ENCODE measurements around the gene RACK1.

RACK1 gene

DNA sequence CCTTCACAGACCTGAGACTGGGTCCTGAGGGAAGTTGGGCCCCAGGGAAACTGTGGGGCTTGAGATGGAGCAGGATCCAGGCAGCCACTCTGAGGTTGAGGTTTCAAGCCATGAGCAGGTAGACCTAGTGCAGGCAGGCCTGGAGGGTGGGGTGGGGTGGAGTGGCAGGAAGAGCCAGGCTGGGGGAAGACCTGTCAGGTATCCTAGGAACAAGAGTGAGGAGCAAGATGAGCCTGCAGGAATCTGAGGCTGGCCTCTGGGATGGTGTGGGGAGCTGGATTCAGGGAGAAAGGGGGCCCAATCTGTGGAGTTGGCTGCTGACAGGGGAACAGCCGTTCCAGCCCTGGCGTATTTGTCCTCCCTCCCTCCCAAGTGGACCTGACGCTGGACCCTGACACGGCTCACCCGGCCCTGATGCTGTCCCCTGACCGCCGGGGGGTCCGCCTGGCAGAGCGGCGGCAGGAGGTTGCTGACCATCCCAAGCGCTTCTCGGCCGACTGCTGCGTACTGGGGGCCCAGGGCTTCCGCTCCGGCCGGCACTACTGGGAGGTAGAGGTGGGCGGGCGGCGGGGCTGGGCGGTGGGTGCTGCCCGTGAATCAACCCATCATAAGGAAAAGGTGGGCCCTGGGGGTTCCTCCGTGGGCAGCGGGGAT is 9.8 kb downstream of the RACK1 start:
- Histone ChIP-seq H3K4me2 (ENCODE audit: low read depth, low read length) (no peak overlapping the region), H3K27me3 (replicated peaks; ENCODE audit: insufficient read depth, low read length) (no peaks in the 10 kb centered on the region), H3K79me2 (ENCODE audit: low read length) (peaks cover 16% of the 10 kb centered on the region), H3K9ac (ENCODE audit: low read length) (no peak overlapping the region), H3K9me3 (replicated peaks; ENCODE audit: insufficient read depth, low read length) (no peaks in the 10 kb centered on the region), H3K27ac (ENCODE audit: low read length) (no peak overlapping the region), H2AFZ (ENCODE audit: low read length) (no peak overlapping the region), H3K36me3 (replicated peaks; ENCODE audit: insufficient read depth, low read length) (peaks cover 23% of the 10 kb centered on the region), H3F3A (ENCODE audit: insufficient read depth, low read length) (peaks cover 45% of the 10 kb centered on the region), H4K20me1 (ENCODE audit: insufficient read depth, low read length) (peaks cover 14% of the 10 kb centered on the region; the same call in 1 of the 2 replicates), H3K4me1 (ENCODE audit: low read length) (0 out of 2 replicates have a peak, but pooled peaks cover 5% of the 10 kb centered on the region), H3K9me2 (replicated peaks; ENCODE audit: insufficient read depth, low read length) (no peaks in the 10 kb centered on the region), H3K4me3 (ENCODE audit: low read length) (no peak overlapping the region)
- no peak for DNase-seq
- TF ChIP-seq EZH2phosphoT487 (IDR thresholded peaks at IDR 0.05; ENCODE audit: low read length) (no peak), EZH2 (optimal IDR thresholded peaks at IDR 0.05; ENCODE audit: low read depth, low read length) (no peak)
- TF ChIP-seq, protein P1, sequence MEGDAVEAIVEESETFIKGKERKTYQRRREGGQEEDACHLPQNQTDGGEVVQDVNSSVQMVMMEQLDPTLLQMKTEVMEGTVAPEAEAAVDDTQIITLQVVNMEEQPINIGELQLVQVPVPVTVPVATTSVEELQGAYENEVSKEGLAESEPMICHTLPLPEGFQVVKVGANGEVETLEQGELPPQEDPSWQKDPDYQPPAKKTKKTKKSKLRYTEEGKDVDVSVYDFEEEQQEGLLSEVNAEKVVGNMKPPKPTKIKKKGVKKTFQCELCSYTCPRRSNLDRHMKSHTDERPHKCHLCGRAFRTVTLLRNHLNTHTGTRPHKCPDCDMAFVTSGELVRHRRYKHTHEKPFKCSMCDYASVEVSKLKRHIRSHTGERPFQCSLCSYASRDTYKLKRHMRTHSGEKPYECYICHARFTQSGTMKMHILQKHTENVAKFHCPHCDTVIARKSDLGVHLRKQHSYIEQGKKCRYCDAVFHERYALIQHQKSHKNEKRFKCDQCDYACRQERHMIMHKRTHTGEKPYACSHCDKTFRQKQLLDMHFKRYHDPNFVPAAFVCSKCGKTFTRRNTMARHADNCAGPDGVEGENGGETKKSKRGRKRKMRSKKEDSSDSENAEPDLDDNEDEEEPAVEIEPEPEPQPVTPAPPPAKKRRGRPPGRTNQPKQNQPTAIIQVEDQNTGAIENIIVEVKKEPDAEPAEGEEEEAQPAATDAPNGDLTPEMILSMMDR (IDR thresholded peaks at IDR 0.05; ENCODE audit: low read length), result no peak

DNA sequence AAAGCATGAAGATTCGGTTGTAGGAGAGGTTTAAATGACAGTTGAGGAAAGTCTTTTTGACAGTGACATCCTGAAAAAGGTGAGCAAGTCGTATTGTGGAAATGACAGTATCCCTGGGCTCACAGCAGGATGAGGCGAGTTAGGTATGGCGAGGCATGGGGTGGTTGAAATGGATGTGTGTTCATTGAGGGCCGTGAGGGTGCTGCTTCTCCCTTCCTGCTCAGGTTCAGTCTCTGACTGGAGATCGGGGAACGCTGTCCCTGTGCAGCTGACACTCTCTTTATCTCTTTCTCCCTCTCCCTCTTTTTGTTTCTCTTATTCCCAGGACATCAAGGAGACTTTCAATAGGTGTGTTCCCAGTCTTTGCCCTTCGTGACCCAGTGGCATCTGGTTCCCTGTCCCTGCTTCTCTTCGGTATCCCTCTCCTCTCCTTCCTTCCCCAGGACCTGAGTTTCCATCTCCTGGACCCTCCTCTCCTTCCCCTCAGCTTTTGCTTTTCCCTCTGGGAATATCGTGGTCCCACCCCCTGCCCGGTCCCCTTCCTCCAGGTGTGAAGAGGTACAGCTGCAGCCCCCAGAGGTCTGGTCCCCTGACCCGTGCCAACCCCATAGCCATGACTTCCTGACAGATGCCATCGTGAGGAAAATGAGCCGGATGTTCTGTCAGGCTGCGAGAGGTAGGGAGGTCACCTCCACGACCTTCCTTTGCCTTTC is 10.5 kb downstream of the RACK1 start:
- H3K4me3 ChIP-seq (ENCODE audit: low read length), result no peak overlapping the region
- H3K9me2 ChIP-seq (replicated peaks; ENCODE audit: insufficient read depth, low read length), result no peaks in the 10 kb centered on the region
- peaks cover 11% of the 10 kb centered on the region; the same call in 1 of the 2 replicates for H4K20me1 ChIP-seq (ENCODE audit: insufficient read depth, low read length)
- no peak overlapping the region for H3K27ac ChIP-seq (ENCODE audit: low read length)
- H3K9me3 ChIP-seq (replicated peaks; ENCODE audit: insufficient read depth, low read length), result no peaks in the 10 kb centered on the region
- no peak overlapping the region for H2AFZ ChIP-seq (ENCODE audit: low read length)
- no peak for TF ChIP-seq EZH2 (optimal IDR thresholded peaks at IDR 0.05; ENCODE audit: low read depth, low read length)
- no peak overlapping the region for H3K9ac ChIP-seq (ENCODE audit: low read length)
- peaks cover 9% of the 10 kb centered on the region for H3K79me2 ChIP-seq (ENCODE audit: low read length)
- H3K4me2 ChIP-seq (ENCODE audit: low read depth, low read length), result no peak overlapping the region
- peaks cover 19% of the 10 kb centered on the region; the same call in 1 of the 2 replicates for H3K36me3 ChIP-seq (replicated peaks; ENCODE audit: insufficient read depth, low read length)
- 0 out of 2 replicates have a peak, but pooled peaks cover 5% of the 10 kb centered on the region for H3K4me1 ChIP-seq (ENCODE audit: low read length)
- H3K27me3 ChIP-seq (replicated peaks; ENCODE audit: insufficient read depth, low read length), result no peaks in the 10 kb centered on the region
- DNase-seq, result no peak
- H3F3A ChIP-seq (ENCODE audit: insufficient read depth, low read length), result peaks cover 38% of the 10 kb centered on the region

DNA sequence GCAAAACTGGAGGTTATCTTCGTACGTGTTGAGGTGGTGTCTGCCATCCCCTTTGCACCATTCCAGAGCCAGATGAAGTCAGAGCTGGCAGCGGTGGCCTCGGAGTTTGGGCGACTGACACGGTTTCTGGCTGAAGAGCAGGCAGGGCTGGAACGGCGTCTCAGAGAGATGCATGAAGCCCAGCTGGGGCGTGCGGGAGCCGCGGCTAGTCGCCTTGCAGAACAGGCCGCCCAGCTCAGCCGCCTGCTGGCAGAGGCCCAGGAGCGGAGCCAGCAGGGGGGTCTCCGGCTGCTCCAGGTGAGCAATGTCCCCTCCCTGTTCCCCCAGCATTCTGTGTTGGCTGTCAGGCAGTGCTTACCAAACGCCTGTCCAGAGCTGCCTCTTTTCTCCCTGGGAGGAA is 11.1 kb downstream of the RACK1 start:
- Histone ChIP-seq H3K4me3 (ENCODE audit: low read length) (no peak overlapping the region), H3K36me3 (replicated peaks; ENCODE audit: insufficient read depth, low read length) (peaks cover 14% of the 10 kb centered on the region; the same call in 1 of the 2 replicates), H3K27me3 (replicated peaks; ENCODE audit: insufficient read depth, low read length) (no peaks in the 10 kb centered on the region), H3K9me2 (replicated peaks; ENCODE audit: insufficient read depth, low read length) (no peaks in the 10 kb centered on the region), H3K79me2 (ENCODE audit: low read length) (peaks cover 3% of the 10 kb centered on the region; the same call in 1 of the 2 replicates), H3K4me1 (ENCODE audit: low read length) (0 out of 2 replicates have a peak, but pooled peaks cover 5% of the 10 kb centered on the region), H3F3A (ENCODE audit: insufficient read depth, low read length) (peaks cover 32% of the 10 kb centered on the region), H3K9ac (ENCODE audit: low read length) (no peak overlapping the region), H3K27ac (ENCODE audit: low read length) (no peak overlapping the region), H2AFZ (ENCODE audit: low read length) (no peak overlapping the region), H3K4me2 (ENCODE audit: low read depth, low read length) (no peak overlapping the region), H3K9me3 (replicated peaks; ENCODE audit: insufficient read depth, low read length) (no peaks in the 10 kb centered on the region), H4K20me1 (ENCODE audit: insufficient read depth, low read length) (peaks cover 11% of the 10 kb centered on the region; the same call in 1 of the 2 replicates)
- TF ChIP-seq EZH2 (optimal IDR thresholded peaks at IDR 0.05; ENCODE audit: low read depth, low read length), result no peak
- TF ChIP-seq, protein P1 (IDR thresholded peaks at IDR 0.05; ENCODE audit: low read length), result no peak
- TF ChIP-seq EZH2phosphoT487 (IDR thresholded peaks at IDR 0.05; ENCODE audit: low read length), result no peak
- no peak for DNase-seq

Data from MM.1S (cell line).